Ecto neural progenitor cell (in vitro differentiated cells): ENCODE results near the gene CCDC181.
A peak's percentile ranks its signal among the peaks of the same experiment; 100 is the strongest.

ENCODE experiments used
- DNase-seq: peaks from one replicate; pipeline ENCODE4 v3.0.0-alpha.2; 2018; ENCODE audit warnings: low spot score

CCDC181 gene

DNA sequence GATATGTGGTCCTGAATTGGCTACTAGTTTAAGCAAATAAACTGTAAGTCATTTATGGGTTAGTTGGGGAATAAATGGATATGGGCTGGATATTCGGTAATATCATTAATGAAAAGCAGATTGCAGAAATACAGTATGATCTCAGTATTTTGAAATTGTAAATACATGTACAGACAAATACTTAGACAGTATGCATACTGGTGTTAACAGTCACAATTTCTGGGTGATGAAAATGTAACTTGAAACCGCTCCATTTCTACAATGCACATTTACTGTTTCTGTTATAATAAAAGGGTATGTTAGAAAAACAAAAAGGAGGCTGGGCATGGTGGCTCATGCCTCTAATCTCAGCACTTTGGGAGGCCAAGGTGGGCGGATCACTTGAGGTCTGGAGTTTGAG, 31.3 kb downstream of the CCDC181 start:
- DNase-seq = no peak

DNA sequence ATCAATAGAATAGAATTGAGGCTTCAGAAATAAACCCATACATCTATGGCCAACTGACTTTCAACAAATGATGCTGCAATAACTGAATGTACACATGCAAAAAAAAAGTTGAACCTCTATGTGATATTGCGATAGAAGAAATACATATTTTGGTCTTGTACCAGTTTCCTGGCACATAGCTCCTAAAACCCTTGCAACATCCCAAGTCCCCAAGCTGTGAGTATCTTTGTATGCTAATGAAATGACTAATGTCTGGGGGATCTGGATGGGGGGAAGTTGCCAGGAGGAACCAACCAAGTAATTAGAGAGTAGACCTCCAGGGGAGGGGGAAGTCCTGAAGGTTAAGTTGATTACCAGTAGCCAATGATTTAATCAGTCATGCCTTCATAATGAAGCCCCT, 34.9 kb downstream of the CCDC181 start:
- no peak for DNase-seq

DNA sequence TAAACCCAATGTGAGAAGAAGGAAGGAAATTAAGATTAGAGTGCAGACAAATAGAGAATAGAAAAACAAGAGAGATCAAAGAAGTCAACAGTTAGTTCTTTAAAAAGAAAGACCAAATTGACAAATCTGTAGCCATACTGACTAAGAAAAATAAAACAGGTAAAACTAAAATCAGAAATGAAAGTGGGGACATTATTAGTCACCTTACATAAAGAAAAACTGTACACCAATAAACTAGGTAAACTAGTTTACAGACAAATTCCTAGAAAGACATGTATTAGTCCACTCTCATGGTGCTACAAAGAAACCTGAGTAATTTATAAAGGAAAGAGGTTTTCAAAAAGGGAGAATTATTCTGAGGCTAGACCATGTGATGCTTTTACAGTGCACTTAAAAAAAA, 37.0 kb downstream of the CCDC181 start:
- DNase-seq = no peak

DNA sequence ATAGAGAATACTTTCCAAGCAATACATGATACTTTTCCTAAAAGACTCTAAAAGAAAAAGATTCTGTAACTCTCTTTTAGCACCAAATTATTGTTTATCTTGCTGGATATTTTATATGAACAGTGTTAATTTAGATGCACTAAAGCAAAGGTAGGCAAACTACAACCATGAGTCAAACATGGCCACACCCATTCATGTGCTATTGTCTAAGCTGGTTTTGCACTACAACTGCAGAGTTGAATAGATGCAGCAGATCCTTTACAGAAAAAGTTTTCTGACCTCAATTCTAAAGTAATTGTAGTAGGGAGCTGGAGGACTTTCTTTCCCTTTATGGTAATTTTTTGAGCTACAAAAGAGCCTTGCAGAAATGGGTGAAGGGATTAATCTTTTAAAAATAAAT, 39.9 kb downstream of the CCDC181 start:
- DNase-seq = no peak

DNA sequence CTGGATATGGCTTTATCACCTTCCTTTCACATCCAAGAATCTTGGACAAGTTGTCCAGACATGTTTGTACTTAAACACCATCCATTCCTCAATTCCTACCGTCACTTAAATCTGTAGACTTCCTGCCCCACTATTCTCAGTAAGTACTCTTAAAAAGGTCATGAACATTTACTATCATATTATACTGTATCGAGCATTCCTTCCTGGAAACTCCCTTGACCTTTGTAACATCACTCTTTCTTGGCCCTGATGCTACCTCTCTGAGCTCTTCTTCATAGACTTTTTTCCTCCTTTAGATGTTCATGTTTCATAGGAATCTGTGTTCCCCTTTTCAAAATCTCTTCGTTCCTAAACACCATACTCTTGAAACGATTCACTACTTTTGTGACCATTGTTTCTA, 43.8 kb downstream of the CCDC181 start:
- DNase-seq = no peak

DNA sequence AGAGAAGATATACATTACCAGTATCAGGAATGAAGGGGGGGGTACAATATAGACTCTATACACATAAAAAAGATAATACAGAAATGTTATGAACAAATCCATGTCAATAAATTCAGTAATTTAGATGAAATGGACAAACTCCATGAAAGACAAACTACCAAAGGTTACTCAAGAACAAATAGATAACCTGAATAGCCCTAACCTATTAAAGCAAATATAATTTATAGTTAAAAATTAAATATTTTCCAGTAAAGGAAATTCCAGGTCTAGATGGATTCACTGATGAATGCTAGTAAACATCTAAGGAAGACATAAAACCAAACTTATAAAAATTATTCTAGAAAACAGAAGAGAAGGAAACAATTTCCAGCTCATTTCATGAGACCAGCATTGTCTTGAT, 46.1 kb downstream of the CCDC181 start:
- DNase-seq = no peak

DNA sequence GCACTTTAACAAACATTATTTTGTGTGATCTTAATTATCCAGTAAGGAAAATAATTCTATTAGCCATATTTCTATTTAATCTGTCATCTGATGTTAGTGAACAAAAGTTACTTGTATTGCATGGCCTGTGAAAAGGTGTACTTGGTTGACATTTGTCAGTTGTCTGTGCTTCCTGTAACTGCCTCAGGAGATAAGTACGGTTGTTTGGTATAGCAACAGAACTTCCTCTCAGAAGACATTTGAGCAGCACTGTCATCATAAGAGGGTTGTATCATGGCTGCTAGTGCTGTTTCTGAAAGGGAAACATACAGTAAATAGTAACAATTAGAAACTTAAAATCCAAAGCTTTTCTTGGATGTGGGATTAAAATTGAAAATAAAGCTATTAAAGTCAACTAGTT, 55.9 kb downstream of the CCDC181 start:
- DNase-seq = no peak

DNA sequence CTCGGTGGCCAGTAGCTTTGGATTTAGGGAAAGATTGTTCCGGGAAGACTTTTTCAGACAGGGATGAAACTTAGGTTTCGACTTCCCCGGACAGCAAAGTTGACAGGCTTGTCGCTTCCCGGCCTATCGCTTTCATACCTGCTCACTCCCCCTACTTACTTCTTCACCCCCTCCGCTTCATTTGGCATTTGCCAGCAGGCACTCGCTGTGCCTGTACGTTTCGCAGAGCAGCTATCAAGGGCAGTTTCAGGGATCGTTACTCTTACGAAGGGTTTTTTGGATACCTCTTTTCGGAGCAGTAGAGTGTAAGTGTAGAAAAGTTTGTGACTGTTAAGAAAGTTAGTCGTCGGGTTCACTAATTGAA, 58.9 kb downstream of the CCDC181 start:
- peak; percentile 41 for DNase-seq

DNA sequence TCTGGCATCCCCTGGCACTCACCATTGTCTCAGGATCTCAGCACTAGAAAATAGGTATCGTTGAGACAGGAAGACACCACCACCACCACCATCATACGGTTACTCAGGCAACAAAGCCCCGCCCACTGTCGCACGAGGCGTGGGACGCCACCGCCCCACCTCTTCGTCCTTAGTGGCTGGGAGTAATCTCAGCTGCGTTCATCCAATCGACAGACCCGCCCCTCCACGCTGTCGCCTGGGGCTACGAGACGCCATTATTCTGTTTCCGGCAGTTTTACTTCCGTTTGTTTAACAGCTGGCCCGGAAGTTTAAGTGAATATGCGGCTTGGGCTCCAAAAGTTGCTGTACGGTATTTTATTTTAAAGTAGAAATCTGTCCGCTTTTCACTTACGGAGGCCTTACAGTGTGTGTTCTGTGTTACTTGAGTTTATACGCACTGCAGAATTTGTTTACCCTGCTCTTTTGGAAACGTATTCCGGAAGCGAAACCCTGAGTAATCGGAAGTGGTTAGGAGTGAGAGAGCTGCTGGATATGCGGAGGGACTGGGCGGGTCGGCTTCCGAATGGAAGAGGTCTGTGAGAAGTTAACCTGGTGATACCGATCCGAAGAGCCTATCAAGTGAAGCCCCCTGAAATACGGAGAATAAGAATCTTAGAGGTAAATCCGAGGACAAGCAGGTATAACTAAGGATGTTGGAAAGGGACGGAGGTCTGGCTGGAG, 59.4 kb downstream of the CCDC181 start, which contains the start of the genes BLZF1 and NME7:
TSS of gene BLZF1 (plus strand) at position 510 of the 720 bp plus-strand sequence. CDS start 1,328 bp downstream, outside the sequence.
TSS of gene NME7 (minus strand) at position 112 of the 720 bp plus-strand sequence. CDS start at position 25, 87 bp downstream.
- DNase-seq = peak; percentile 95

DNA sequence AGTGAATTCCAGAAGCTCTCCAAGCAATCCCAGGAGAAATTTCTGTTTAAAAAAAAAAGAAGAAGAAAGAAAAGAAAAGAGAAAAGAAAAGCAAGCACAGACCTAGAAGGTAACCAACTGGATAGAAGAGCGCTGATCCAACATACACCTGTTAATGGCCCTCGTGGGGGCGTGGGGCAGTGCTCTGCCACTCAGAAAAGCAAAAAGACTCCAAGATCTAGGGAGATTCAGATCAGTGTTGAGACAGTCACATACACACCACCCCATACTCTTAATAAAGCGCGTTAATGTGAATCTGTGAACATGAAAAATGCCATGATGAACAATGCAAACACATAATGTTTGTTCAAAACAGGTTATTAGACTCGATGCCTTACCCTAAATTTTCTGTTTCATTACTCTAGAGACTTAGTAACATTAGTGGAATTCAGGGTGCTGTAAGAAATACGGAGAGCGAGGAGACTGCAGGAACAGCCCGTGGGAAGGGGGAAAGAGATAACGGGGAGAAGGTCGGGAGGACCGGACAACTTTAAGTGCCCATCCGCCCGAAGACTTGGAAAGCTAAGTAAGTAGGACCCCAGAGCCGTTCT, 60.1 kb downstream of the CCDC181 start:
- no peak for DNase-seq

DNA sequence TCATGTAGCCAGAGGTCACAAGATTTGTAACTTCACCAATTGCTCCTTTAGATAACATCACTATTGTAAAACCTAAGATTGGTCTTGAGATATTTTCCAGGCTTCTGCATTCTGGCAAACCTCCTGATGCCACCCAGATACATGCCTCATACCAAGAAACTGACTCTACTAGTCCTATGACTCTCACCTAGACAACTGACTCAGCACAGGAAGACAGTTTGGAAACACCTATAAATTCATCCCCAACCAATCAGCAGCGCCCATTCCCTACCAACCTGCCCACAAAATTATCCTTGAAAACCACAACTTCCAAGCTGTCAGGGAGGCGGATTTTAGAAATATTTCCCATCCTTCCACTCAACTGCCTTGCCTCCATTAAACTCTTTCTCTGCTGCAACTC, 62.3 kb downstream of the CCDC181 start:
- no peak for DNase-seq

DNA sequence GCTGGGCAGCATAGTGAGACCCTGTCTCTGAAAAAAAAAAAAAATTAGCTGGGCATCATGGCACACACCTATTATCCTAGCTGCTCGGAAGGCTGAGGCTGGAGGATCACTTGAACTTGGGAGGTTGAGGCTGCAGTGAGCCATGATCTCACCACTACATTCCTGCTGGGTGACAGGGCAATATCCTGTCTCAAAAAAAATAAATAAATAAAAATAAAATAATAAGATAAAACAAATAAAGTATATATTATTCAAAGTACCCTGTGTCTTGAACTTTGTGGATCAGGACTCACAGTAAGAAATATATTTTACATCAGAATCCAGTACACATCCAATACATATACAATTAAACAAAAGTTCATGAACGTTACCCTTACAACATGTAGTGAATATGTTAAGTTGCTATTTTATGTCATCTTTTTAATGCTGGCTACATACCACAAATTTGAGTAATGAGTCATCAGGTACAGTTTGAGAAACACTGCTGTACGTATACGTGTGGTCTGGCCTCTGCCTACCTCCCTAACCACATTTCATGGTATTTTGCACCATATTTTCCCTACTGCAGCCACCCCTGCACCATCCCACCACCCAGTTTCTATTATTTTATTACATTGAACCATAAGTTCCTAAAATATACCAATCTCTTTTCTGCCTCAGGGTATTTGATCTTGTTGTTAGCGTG, 64.1 kb downstream of the CCDC181 start:
- DNase-seq = no peak

DNA sequence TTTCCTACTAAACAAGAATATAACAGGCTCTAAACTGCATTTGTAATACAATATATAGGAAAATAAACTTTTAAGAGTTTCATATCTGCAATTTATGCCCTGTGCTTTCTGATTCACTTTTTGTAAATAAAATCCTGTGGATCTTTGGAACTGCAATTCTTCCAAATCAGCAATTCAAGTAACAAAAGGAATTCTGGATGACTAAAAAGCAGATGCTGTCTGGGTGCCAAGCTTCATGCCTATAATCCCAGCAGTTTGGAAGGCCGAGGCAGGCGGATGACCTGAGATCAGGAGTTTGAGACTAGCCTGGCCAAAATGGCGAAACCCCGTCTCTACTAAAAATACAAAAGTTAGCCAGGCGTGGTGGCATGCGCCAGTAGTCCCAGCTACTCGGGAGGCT, 66.0 kb downstream of the CCDC181 start:
- DNase-seq = no peak

DNA sequence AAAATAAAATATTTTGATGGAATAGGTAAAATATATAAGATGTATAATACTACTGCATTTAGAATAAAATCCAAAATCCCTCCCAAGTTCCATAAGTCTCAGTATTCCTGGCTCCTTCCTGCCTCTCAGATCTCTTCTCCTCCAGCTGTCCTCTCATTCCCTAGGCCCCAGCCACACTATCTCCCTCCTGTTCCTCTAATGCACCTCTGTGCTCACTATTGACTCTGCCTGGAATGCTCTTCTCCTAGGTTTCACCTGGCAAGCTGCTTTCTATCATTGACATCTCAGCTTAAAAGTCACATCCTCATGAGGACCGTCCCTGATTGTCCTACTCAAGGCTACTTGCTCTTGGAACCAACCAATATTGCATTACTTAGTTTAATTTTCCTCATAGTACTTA, 66.9 kb downstream of the CCDC181 start:
- DNase-seq = no peak

DNA sequence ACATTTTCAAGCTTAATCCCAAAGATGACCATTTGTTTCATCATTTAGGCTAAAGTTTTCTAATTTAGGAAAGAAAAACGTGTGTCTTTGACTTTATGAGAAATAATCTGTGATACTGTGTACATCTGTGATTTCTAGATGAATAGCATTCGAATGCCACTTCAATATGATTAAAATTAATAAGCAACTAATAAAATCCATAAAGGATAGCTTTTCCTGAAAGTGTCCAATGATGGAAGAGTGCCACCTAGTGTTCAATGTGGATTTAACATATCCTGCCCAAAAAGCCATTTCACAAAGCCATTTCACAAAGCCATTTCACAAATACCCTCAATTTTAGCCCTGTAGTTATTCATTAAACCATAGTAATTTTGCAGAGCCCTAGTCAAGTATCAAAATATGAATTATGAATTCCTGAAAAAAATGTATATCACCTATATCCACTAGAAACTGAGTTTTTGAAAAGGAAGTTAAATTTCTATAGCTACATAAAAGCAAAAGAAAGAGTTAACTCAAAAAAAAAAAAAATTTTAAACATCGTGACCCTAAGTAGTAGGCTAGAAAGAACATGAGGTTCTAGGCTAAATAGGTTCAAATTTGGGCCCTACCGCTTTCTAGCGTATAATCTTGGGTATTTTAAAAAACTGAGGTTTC, 78.8 kb downstream of the CCDC181 start:
- no peak for DNase-seq

DNA sequence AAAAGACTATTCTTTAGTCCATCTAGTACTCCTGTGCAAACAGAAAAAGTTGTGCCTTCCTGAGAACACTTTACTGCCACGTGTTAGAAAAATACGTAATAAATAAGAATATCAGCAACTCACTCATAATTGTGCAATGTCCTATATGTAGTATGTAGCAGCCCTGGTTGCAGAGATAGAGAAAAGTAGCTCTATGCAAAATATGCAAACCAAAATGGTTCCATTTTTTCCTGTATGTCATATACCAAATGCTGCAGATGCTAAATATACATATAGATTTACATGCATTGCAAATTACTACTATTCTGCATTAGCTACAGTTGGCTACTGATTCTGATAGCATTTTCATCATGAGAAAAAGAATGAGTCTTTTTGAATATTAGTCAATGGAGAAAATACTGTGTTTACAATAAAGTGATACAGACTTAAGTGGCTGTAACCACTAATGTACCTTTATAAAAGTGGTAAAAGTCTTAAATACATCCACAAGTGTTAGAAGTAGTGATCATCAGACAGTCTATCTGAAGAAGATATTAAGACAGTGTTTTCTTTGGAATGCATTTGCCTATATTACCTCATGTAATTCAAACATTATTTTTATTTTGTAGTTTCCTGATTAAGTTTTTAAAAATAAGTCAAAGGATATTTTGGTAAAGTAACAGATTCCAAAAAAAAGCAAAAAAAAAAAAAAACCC, 79.4 kb downstream of the CCDC181 start:
- no peak for DNase-seq

DNA sequence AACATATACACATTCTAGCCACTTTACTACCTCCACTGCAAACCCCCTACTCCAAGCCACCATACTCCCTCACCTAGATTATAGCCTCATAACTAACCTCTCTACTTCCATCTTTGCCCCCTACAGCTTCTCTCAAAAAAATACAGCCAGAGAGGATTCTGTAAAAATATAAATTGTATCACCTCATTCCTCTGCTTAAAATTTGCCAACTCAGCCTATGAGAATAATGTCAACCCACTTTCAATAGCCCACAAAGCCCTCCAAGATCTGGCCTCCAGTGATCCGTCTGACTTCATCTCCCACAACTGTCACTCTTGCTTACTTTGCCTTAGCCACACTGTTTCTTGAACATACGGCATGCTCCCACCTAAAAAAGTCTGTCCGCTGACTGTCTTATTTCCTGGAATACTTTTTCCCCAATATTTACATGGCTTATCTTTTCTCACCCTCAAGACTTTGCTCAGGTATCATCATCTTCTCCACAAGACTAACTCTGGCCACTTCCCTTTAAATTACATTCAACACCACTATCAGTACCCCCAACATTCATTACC, 81.2 kb downstream of the CCDC181 start:
- no peak for DNase-seq

DNA sequence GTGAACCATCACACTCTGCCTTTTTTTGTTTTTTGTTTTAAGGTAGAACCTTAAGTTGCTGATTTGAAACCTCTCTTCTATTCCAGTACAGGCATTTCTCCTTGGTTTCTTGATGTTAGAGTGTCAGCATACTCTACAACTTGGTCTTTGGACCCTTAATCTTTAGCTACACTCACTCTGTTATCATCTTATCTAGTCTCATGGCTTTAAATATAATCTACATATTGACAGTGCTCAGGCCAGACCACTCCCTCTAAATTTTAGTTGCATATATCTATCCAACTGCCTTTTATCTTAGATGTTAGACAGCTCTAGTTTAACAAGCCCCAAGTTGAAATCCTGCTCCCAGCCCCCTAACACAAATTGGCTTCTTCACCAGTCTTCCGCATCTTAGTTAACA, 81.8 kb downstream of the CCDC181 start:
- no peak for DNase-seq
